GM23338 (cell line): Measurements from ENCODE around the gene CEP250.

ENCODE experiments used
- CREB1 ChIP-seq: fragments of 250-450 bp; sonication (Bioruptor Pico); IDR thresholded peaks from 2 replicates; pipeline ENCODE4 v1.5.0; 2020; ENCODE audit warnings: low read depth, mild to moderate bottlenecking, moderate library complexity
- CTCF ChIP-seq, 2 experiments: fragments of 200-600 bp in 1 of 2; sonication (generic) in 1 of 2; conservative IDR thresholded peaks; 2 replicates each; pipeline versions ENCODE4 v1.5.1 to v1.6.1; 2016 to 2017; ENCODE audit warnings: antibody characterized with exemption in 2 of 2, low read depth in 2 of 2, mild to moderate bottlenecking in 2 of 2, moderate library complexity in 1 of 2
- EZH2 ChIP-seq: fragments of 200-600 bp; sonication (generic); IDR thresholded peaks from one replicate; pipeline ENCODE4 v1.8.0; 2017; ENCODE audit warnings: antibody characterized with exemption, mild to moderate bottlenecking, low read depth; ENCODE audit not compliant: unreplicated experiment
- EZH2phosphoT487 ChIP-seq: fragments of 200-600 bp; sonication (generic); IDR thresholded peaks from one replicate; pipeline ENCODE4 v1.8.1; 2018; ENCODE audit warnings: antibody characterized with exemption; ENCODE audit not compliant: unreplicated experiment
- JUNB ChIP-seq: IDR thresholded peaks from one replicate; pipeline ENCODE4 v1.6.1; 2016; ENCODE audit warnings: antibody characterized with exemption; ENCODE audit not compliant: unreplicated experiment
- POLR2AphosphoS5 ChIP-seq: IDR thresholded peaks from 2 replicates; pipeline ENCODE4 v1.6.1; 2016; ENCODE audit warnings: antibody characterized with exemption, low read depth
- REST ChIP-seq: IDR thresholded peaks from one replicate; pipeline ENCODE4 v1.6.1; 2018; ENCODE audit warnings: antibody characterized with exemption; ENCODE audit not compliant: unreplicated experiment
- ZNF114 ChIP-seq: fragments of 250-450 bp; sonication (Bioruptor Pico); IDR thresholded peaks from 2 replicates; pipeline ENCODE4 v1.5.0; 2020; ENCODE audit warnings: mild to moderate bottlenecking, moderate library complexity
- ZNF331 ChIP-seq: fragments of 250-450 bp; sonication (Bioruptor Pico); IDR thresholded peaks from 2 replicates; pipeline ENCODE4 v1.5.0; 2020; ENCODE audit warnings: low read depth, mild to moderate bottlenecking, moderate library complexity

DNA sequence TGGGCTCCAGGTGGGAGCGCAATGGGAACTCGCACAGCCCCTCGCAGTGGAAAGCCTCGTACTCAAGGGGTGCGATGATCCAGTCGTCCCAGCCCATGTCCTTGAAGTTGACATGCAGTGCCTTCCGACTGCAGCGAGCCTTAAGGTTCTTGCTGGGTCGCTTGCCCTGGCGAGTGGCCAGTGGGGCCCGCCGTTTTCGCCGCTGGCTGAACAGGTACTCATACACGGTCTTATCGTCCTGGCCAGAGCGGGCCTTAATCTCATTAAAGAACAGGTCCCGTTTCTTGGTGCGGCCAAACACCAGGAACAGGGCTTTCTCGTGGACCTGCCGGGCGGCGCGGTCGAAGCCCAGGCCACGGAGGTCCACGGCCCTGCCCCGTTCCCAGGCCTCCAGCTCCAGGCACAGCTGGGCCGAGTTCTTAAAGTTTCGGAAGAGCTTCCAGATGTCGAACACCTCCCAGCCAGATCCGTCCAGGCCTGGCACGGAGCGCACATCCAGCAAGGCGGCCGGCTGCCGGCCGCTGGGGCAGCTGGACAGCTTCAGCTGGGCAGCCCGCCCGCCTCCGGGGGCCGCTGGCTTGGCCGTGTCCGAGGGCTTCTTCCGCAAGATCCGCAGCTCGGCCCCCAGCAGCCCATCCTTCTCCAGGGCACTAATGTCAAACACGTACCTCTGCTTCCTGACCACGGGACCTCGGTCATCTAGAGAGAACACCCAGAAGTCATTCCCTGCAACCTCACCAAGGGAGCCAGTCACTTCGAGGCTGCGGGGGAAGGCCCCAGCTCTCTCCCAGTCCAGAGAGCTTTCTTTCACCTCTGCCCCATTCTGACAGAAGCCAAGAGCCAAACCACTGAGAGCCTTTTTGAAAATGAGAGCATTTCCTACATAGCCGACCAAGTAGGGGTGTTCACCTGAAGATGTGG lies 21.1 kb upstream of the CEP250 start:
- no peak for TF ChIP-seq CTCF (conservative IDR thresholded peaks at IDR 0.05; ENCODE audit: low read depth in 2 of 2)
- no peak for TF ChIP-seq POLR2AphosphoS5
- no peak for TF ChIP-seq EZH2phosphoT487
- no peak for TF ChIP-seq JUNB
- no peak for TF ChIP-seq EZH2
- no peak for TF ChIP-seq ZNF331 (CRISPR knock-in tag)
- no peak for TF ChIP-seq CREB1
- TF ChIP-seq ZNF114 (CRISPR knock-in tag), result no peak
- TF ChIP-seq REST, result no peak
